LNCaP clone FGC (cell line): Measurements from ENCODE around the gene RANBP17.

ENCODE experiments used
- DNase-seq: peaks from one replicate; pipeline ENCODE4 v3.0.0-alpha.2; 2011; ENCODE audit warnings: low read depth
- H3K4me3 ChIP-seq: 2 replicates; pipeline ENCODE4 v1.5.1; 2011; ENCODE audit warnings: mild to moderate bottlenecking, low read depth, low read length, control low read depth
- CTCF ChIP-seq: IDR thresholded peaks from 2 replicates; pipeline ENCODE4 v1.5.1; 2012; ENCODE audit warnings: mild to moderate bottlenecking; ENCODE audit not compliant: control insufficient read depth, insufficient read depth; ENCODE audit errors: extremely low read depth

RANBP17 gene

DNA sequence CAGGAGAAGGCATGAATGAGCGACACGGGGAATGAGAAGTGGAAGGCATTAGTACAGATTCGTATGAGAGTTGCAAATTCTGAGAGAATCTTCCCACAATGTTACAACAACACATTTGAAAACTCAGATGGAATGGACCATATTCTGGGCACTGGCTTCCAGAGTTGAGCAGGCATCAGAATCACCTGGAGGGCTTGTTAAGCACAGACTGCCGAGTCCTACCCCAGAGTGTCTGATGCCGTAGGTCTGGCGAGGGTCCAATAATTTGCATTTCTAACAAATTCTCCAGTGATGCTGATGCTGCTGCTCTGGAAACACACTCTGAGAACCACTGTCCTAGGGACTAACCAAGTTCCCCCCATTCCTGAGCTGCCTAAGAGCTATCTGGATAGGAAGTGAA, 444.3 kb downstream of the RANBP17 start:
- DNase-seq: no peak
- H3K4me3 ChIP-seq: no peak overlapping the region
- TF ChIP-seq CTCF: no peak

DNA sequence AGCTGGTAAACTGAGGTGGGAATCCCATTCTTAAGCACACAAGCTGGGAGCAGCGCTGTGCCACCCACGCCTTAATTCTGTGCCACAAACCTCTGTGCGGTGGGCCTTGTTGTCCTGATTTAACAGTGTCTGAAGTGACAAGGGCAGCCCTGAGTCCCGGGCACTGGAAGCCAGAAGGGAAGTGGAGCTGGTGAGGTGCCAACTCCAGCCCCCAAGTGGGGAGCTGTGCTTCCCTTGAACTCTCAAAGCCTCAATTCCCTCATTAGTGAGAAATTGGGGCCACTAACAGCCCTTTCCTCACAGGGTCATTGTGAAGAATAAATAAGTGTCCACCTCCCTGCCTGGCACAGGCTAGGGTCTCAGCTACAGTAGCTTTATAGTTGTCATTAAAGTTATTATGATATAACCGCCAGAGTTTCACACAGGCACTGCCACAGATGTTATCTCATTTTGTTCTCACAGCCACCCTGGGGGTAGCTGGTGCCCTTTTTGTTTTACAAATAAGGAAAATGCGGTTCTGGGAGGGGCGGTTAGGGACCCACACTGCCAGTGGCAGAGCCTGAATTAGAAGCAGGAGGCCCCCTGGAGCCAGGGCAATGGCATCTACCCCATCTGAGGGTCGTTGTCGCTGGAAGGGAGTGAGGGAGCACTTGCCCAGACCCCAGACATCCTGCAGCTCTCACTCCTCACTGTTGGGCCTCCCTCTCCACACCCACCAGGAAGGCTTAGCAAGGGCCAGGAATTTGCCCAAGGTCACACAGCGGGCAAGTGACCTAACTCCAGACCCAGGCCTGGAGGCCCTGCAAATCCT, 445.2 kb downstream of the RANBP17 start:
- TF ChIP-seq CTCF: no peak
- no peak for DNase-seq
- no peak overlapping the region for H3K4me3 ChIP-seq

- no peak overlapping the region for H3K4me3 ChIP-seq
- no peak for DNase-seq
These were observed 446.1 kb downstream of the RANBP17 start for GRCh38 chr5:171307789-171308452.

GRCh38 chr5:171308453-171309275, 446.8 kb downstream of the RANBP17 start, which contains the start of gene TLX3:
TSS of gene TLX3 (plus strand) at chr5:171309248. CDS start at chr5:171309366, 118 bp downstream.
- no peak for TF ChIP-seq CTCF
- DNase-seq: no peak
- H3K4me3 ChIP-seq: no peak within 1 kb of the TSS

More at GRCh38 chr5:171307789-171308452, 446.1 kb downstream of the RANBP17 start:
- TF ChIP-seq CTCF: no peak

- no peak overlapping the region for H3K4me3 ChIP-seq
- TF ChIP-seq CTCF: no peak
- no peak for DNase-seq
These were observed 447.7 kb downstream of the RANBP17 start for GRCh38 chr5:171309276-171310211.
